PFSK-1 (cell line): ENCODE data around the gene KDM6A.

ENCODE experiments used
- SIN3A ChIP-seq: IDR thresholded peaks from 2 replicates; pipeline ENCODE4 v1.6.1; 2012; ENCODE audit warnings: mild to moderate bottlenecking, low read length, moderate library complexity, borderline replicate concordance; ENCODE audit not compliant: insufficient read depth
- TF ChIP-seq, protein P1 (sequence below), 2 experiments: IDR thresholded peaks; 2 replicates each; pipeline versions ENCODE4 v1.6.1 to v1.8.0; 2011 to 2012; ENCODE audit warnings: low read depth in 2 of 2, low read length in 2 of 2, control low read depth in 1 of 2, inconsistent platforms in 1 of 2, mild to moderate bottlenecking in 1 of 2, moderate library complexity in 1 of 2; ENCODE audit not compliant: insufficient read depth in 1 of 2

DNA sequence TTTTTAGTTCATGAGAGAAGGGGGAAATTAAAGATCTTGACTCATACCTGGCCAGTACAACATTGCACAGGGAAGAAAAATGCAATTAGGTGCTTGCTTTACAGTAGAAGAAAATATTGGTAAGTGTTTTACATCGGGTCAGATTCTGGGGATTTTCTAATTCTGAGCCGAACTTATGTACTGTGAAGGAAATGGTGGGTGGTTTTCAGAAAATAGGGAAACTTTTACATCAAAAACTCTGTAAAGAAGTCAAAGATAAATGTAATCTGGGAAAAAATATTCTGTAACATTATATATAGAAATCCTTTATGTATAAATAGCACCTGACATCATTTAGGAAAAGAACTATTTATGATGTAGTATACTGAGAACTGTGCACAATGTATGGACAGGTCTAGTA, 75.4 kb downstream of the KDM6A start:
- TF ChIP-seq, protein P1, sequence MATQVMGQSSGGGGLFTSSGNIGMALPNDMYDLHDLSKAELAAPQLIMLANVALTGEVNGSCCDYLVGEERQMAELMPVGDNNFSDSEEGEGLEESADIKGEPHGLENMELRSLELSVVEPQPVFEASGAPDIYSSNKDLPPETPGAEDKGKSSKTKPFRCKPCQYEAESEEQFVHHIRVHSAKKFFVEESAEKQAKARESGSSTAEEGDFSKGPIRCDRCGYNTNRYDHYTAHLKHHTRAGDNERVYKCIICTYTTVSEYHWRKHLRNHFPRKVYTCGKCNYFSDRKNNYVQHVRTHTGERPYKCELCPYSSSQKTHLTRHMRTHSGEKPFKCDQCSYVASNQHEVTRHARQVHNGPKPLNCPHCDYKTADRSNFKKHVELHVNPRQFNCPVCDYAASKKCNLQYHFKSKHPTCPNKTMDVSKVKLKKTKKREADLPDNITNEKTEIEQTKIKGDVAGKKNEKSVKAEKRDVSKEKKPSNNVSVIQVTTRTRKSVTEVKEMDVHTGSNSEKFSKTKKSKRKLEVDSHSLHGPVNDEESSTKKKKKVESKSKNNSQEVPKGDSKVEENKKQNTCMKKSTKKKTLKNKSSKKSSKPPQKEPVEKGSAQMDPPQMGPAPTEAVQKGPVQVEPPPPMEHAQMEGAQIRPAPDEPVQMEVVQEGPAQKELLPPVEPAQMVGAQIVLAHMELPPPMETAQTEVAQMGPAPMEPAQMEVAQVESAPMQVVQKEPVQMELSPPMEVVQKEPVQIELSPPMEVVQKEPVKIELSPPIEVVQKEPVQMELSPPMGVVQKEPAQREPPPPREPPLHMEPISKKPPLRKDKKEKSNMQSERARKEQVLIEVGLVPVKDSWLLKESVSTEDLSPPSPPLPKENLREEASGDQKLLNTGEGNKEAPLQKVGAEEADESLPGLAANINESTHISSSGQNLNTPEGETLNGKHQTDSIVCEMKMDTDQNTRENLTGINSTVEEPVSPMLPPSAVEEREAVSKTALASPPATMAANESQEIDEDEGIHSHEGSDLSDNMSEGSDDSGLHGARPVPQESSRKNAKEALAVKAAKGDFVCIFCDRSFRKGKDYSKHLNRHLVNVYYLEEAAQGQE (IDR thresholded peaks at IDR 0.05; ENCODE audit: insufficient read depth in 1 of 2, low read depth in 2 of 2, low read length in 2 of 2), result no peak
- no peak for TF ChIP-seq SIN3A
